ENCODE measurements around the gene KRTAP15-1. TPM values are rescaled to one million over a fixed set of nuclear protein-coding genes. Genes with fewer than 3 reads are reported as not detected.

The KRTAP15-1 gene
- total and polyA plus RNA-seq, 11 donors, result not detected

- Histone ChIP-seq H3K27me3 (no peaks in the 10 kb centered on the region), H3K27ac (no peak overlapping the region), H3K36me3 (no peaks in the 10 kb centered on the region), H3K4me3 (no peak overlapping the region), H3K9me3 (peaks cover 0 to 11% (median 0%) of the 10 kb centered on the region in 12 donors), H3K4me1 (peaks cover 0 to 7% (median 0%) of the 10 kb centered on the region in 12 donors)
- WGBS, 4 donors, result 63 to 67% (median 65%) methylated on average over 1 to 2 of the region's 2 CpGs
- intact Hi-C loops (cut with DNase I), result loop anchor here in 1 of 10 donors (10.0 kb wide), 1 partner anchor 79 kb away; the partner anchor contains the start of gene KRTAP19-7
- no peak for DNase-seq
- ATAC-seq, result no peak
- no peak for TF ChIP-seq POLR2A (IDR thresholded peaks at IDR 0.05)
- TF ChIP-seq CTCF (IDR thresholded peaks at IDR 0.05), result no peak
These were observed 46.1 kb downstream of the KRTAP15-1 start for GRCh38 chr21:30486180-30486579.

GRCh38 chr21:30487336-30487735 lies 47.3 kb downstream of the KRTAP15-1 start, which contains the start of gene KRTAP19-2:
Gene KRTAP19-2, minus strand, starts transcription at chr21:30487436. Its CDS starts 88 bp downstream, at chr21:30487348.
- Histone ChIP-seq H3K9me3 (peaks cover 0 to 11% (median 0%) of the 10 kb centered on the region in 12 donors), H3K4me1 (peaks cover 0 to 6% (median 0%) of the 10 kb centered on the region in 12 donors), H3K27me3 (no peaks in the 10 kb centered on the region), H3K36me3 (no peaks in the 10 kb centered on the region), H3K27ac (no peak within 1 kb of the TSS), H3K4me3 (no peak within 1 kb of the TSS)
- DNase-seq (no peak), ATAC-seq (no peak)
- 74 to 94% (median 87%) methylated on average over 2 of the region's 2 CpGs for WGBS, 4 donors
- intact Hi-C loops (cut with DNase I), result loop anchor here in 1 of 10 donors (10.0 kb wide), 1 partner anchor 77 kb away; the partner anchor contains the start of gene KRTAP19-7
- TF ChIP-seq CTCF (IDR thresholded peaks at IDR 0.05) (no peak), POLR2A (IDR thresholded peaks at IDR 0.05) (no peak)

Other genes starting within 250 kb of the KRTAP15-1 start
- not detected for gene CLDN8, start 224.2 kb upstream of the KRTAP15-1 start, total RNA-seq
- not detected for gene CLDN8, start 224.2 kb upstream of the KRTAP15-1 start, polyA plus RNA-seq
- gene KRTAP24-1, start 157.3 kb upstream of the KRTAP15-1 start, total RNA-seq, result not detected
- gene KRTAP24-1, start 157.3 kb upstream of the KRTAP15-1 start, polyA plus RNA-seq, result not detected
- gene KRTAP25-1, start 150.8 kb upstream of the KRTAP15-1 start, total RNA-seq, result not detected
- gene KRTAP25-1, start 150.8 kb upstream of the KRTAP15-1 start, polyA plus RNA-seq, result not detected
- not detected for gene KRTAP26-1, start 120.0 kb upstream of the KRTAP15-1 start, total RNA-seq
- gene KRTAP26-1, start 120.0 kb upstream of the KRTAP15-1 start, polyA plus RNA-seq, result not detected
- not detected for gene KRTAP27-1, start 102.6 kb upstream of the KRTAP15-1 start, total RNA-seq
- not detected for gene KRTAP27-1, start 102.6 kb upstream of the KRTAP15-1 start, polyA plus RNA-seq
- not detected for gene KRTAP23-1, start 91.7 kb upstream of the KRTAP15-1 start, total RNA-seq
- gene KRTAP23-1, start 91.7 kb upstream of the KRTAP15-1 start, polyA plus RNA-seq, result not detected
- gene KRTAP13-2, start 68.0 kb upstream of the KRTAP15-1 start, total RNA-seq, result not detected
- not detected for gene KRTAP13-2, start 68.0 kb upstream of the KRTAP15-1 start, polyA plus RNA-seq
- not detected for gene KRTAP13-1, start 44.2 kb upstream of the KRTAP15-1 start, total RNA-seq
- gene KRTAP13-1, start 44.2 kb upstream of the KRTAP15-1 start, polyA plus RNA-seq, result not detected
- not detected for gene KRTAP13-3, start 14.3 kb upstream of the KRTAP15-1 start, total RNA-seq
- gene KRTAP13-3, start 14.3 kb upstream of the KRTAP15-1 start, polyA plus RNA-seq, result not detected
- not detected for gene KRTAP13-4, start 10.1 kb upstream of the KRTAP15-1 start, total RNA-seq
- not detected for gene KRTAP13-4, start 10.1 kb upstream of the KRTAP15-1 start, polyA plus RNA-seq
- not detected for gene KRTAP19-1, start 40.1 kb downstream of the KRTAP15-1 start, total RNA-seq
- gene KRTAP19-1, start 40.1 kb downstream of the KRTAP15-1 start, polyA plus RNA-seq, result not detected
- not detected for gene KRTAP19-2, start 47.2 kb downstream of the KRTAP15-1 start, total RNA-seq
- gene KRTAP19-2, start 47.2 kb downstream of the KRTAP15-1 start, polyA plus RNA-seq, result not detected
- not detected for gene KRTAP19-3, start 51.7 kb downstream of the KRTAP15-1 start, total RNA-seq
- not detected for gene KRTAP19-3, start 51.7 kb downstream of the KRTAP15-1 start, polyA plus RNA-seq
- gene KRTAP19-4, start 56.9 kb downstream of the KRTAP15-1 start, total RNA-seq, result not detected
- not detected for gene KRTAP19-4, start 56.9 kb downstream of the KRTAP15-1 start, polyA plus RNA-seq
- gene KRTAP19-5, start 61.9 kb downstream of the KRTAP15-1 start, total RNA-seq, result not detected
- gene KRTAP19-5, start 61.9 kb downstream of the KRTAP15-1 start, polyA plus RNA-seq, result not detected
- not detected for gene KRTAP19-6, start 101.6 kb downstream of the KRTAP15-1 start, total RNA-seq
- not detected for gene KRTAP19-6, start 101.6 kb downstream of the KRTAP15-1 start, polyA plus RNA-seq
- not detected for gene KRTAP19-7, start 121.0 kb downstream of the KRTAP15-1 start, total RNA-seq
- gene KRTAP19-7, start 121.0 kb downstream of the KRTAP15-1 start, polyA plus RNA-seq, result not detected
- not detected for gene KRTAP22-2, start 150.1 kb downstream of the KRTAP15-1 start, total RNA-seq
- not detected for gene KRTAP22-2, start 150.1 kb downstream of the KRTAP15-1 start, polyA plus RNA-seq
- gene KRTAP6-3, start 152.2 kb downstream of the KRTAP15-1 start, total RNA-seq, result not detected
- gene KRTAP6-3, start 152.2 kb downstream of the KRTAP15-1 start, polyA plus RNA-seq, result not detected
- gene KRTAP6-2, start 158.6 kb downstream of the KRTAP15-1 start, total RNA-seq, result not detected
- not detected for gene KRTAP6-2, start 158.6 kb downstream of the KRTAP15-1 start, polyA plus RNA-seq
- not detected for gene KRTAP22-1, start 160.8 kb downstream of the KRTAP15-1 start, total RNA-seq
- gene KRTAP22-1, start 160.8 kb downstream of the KRTAP15-1 start, polyA plus RNA-seq, result not detected
- gene KRTAP6-1, start 173.7 kb downstream of the KRTAP15-1 start, total RNA-seq, result not detected
- gene KRTAP6-1, start 173.7 kb downstream of the KRTAP15-1 start, polyA plus RNA-seq, result not detected
- not detected for gene KRTAP20-1, start 176.2 kb downstream of the KRTAP15-1 start, total RNA-seq
- not detected for gene KRTAP20-1, start 176.2 kb downstream of the KRTAP15-1 start, polyA plus RNA-seq
- not detected for gene KRTAP20-4, start 180.4 kb downstream of the KRTAP15-1 start, total RNA-seq
- gene KRTAP20-4, start 180.4 kb downstream of the KRTAP15-1 start, polyA plus RNA-seq, result not detected
- not detected for gene KRTAP20-2, start 194.9 kb downstream of the KRTAP15-1 start, total RNA-seq
- gene KRTAP20-2, start 194.9 kb downstream of the KRTAP15-1 start, polyA plus RNA-seq, result not detected
- not detected for gene KRTAP20-3, start 202.6 kb downstream of the KRTAP15-1 start, total RNA-seq
- not detected for gene KRTAP20-3, start 202.6 kb downstream of the KRTAP15-1 start, polyA plus RNA-seq